ENCODE results near the gene CYB5D1. TPM values are rescaled to one million over a fixed set of nuclear protein-coding genes. Genes with fewer than 3 reads are reported as not detected.

Gene CYB5D1
- total RNA-seq, 1 donor from 2014 or later, result 21.1 TPM

- Mint-ChIP-seq H3K27me3 (ENCODE audit: low read depth, unreplicated experiment) (peaks cover 60% of the 10 kb centered on the region), H3K27ac (ENCODE audit: unreplicated experiment) (no peak overlapping the region)
These were observed 37.6 kb upstream of the CYB5D1 start for GRCh38 chr17:7820231-7820630.

GRCh38 chr17:7822126-7822525 lies 35.7 kb upstream of the CYB5D1 start:
- Mint-ChIP-seq H3K27ac (ENCODE audit: unreplicated experiment) (no peak overlapping the region), H3K4me3 (ENCODE audit: unreplicated experiment) (no peak overlapping the region), H3K9me3 (ENCODE audit: unreplicated experiment) (peaks cover 6% of the 10 kb centered on the region), H3K36me3 (ENCODE audit: low read depth, unreplicated experiment) (no peaks in the 10 kb centered on the region), H3K4me1 (ENCODE audit: low read depth, unreplicated experiment) (no peaks in the 10 kb centered on the region), H3K27me3 (ENCODE audit: low read depth, unreplicated experiment) (peaks cover 57% of the 10 kb centered on the region)
- H3K27ac ChIP-seq (ENCODE audit: low read depth, low read length), result no peak overlapping the region
- no peaks in the 10 kb centered on the region for H4K20me1 ChIP-seq (ENCODE audit: insufficient read depth, low read length)
- H3K79me2 ChIP-seq (ENCODE audit: insufficient read depth, low read length), result no peaks in the 10 kb centered on the region
- no peaks in the 10 kb centered on the region for H3K9me3 ChIP-seq (ENCODE audit: insufficient read depth, low read depth, low read length)
- TF ChIP-seq EZH2 (IDR thresholded peaks at IDR 0.05; ENCODE audit: insufficient read depth, low read length) (no peak), CTCF (IDR thresholded peaks at IDR 0.05; ENCODE audit: insufficient read depth, low read depth, low read length) (no peak)
- H3K36me3 ChIP-seq (ENCODE audit: insufficient read depth, low read length), result no peaks in the 10 kb centered on the region
- H3K27me3 ChIP-seq (ENCODE audit: insufficient read depth, low read length), result no peaks in the 10 kb centered on the region
- FAIRE-seq (no peak), DNase-seq (ENCODE audit: low read depth) (no peak)
- no peak overlapping the region for H2AFZ ChIP-seq (ENCODE audit: low read depth, low read length)
- H3K4me2 ChIP-seq (ENCODE audit: low read length), result no peak overlapping the region
- no peak overlapping the region for H3K4me3 ChIP-seq (ENCODE audit: insufficient read depth, low read depth, low read length)
- no peak overlapping the region for H3K9ac ChIP-seq (ENCODE audit: low read length)
- no peaks in the 10 kb centered on the region for H3K4me1 ChIP-seq (ENCODE audit: insufficient read depth, low read length)

More at GRCh38 chr17:7820231-7820630, 37.6 kb upstream of the CYB5D1 start:
- no peaks in the 10 kb centered on the region for H3K4me1 Mint-ChIP-seq (ENCODE audit: low read depth, unreplicated experiment)
- H3K4me3 Mint-ChIP-seq (ENCODE audit: unreplicated experiment), result no peak overlapping the region
- no peaks in the 10 kb centered on the region for H3K36me3 Mint-ChIP-seq (ENCODE audit: low read depth, unreplicated experiment)
- Histone ChIP-seq H3K27ac (ENCODE audit: low read depth, low read length) (no peak overlapping the region), H3K4me3 (ENCODE audit: insufficient read depth, low read depth, low read length) (no peak overlapping the region), H3K27me3 (ENCODE audit: insufficient read depth, low read length) (peaks cover 6% of the 10 kb centered on the region), H3K79me2 (ENCODE audit: insufficient read depth, low read length) (no peaks in the 10 kb centered on the region), H3K4me2 (ENCODE audit: low read length) (no peak overlapping the region), H3K9ac (ENCODE audit: low read length) (no peak overlapping the region), H4K20me1 (ENCODE audit: insufficient read depth, low read length) (no peaks in the 10 kb centered on the region), H2AFZ (ENCODE audit: low read depth, low read length) (no peak overlapping the region), H3K4me1 (ENCODE audit: insufficient read depth, low read length) (no peaks in the 10 kb centered on the region), H3K36me3 (ENCODE audit: insufficient read depth, low read length) (no peaks in the 10 kb centered on the region), H3K9me3 (ENCODE audit: insufficient read depth, low read depth, low read length) (no peaks in the 10 kb centered on the region)
- FAIRE-seq (no peak), DNase-seq (ENCODE audit: low read depth) (no peak)
- H3K9me3 Mint-ChIP-seq (ENCODE audit: unreplicated experiment), result peaks cover 8% of the 10 kb centered on the region
- TF ChIP-seq CTCF (IDR thresholded peaks at IDR 0.05; ENCODE audit: insufficient read depth, low read depth, low read length) (no peak), EZH2 (IDR thresholded peaks at IDR 0.05; ENCODE audit: insufficient read depth, low read length) (no peak)

GRCh38 chr17:7823581-7824001 lies 34.2 kb upstream of the CYB5D1 start:
- DNase-seq (ENCODE audit: low read depth), result no peak
- Mint-ChIP-seq H3K27me3 (ENCODE audit: low read depth, unreplicated experiment) (peaks cover 55% of the 10 kb centered on the region), H3K9me3 (ENCODE audit: unreplicated experiment) (peaks cover 6% of the 10 kb centered on the region), H3K27ac (ENCODE audit: unreplicated experiment) (no peak overlapping the region), H3K36me3 (ENCODE audit: low read depth, unreplicated experiment) (no peaks in the 10 kb centered on the region), H3K4me1 (ENCODE audit: low read depth, unreplicated experiment) (no peaks in the 10 kb centered on the region), H3K4me3 (ENCODE audit: unreplicated experiment) (no peak overlapping the region)
- Histone ChIP-seq H3K9ac (ENCODE audit: low read length) (no peak overlapping the region), H3K4me3 (ENCODE audit: insufficient read depth, low read depth, low read length) (no peak overlapping the region), H4K20me1 (ENCODE audit: insufficient read depth, low read length) (no peaks in the 10 kb centered on the region), H3K27me3 (ENCODE audit: insufficient read depth, low read length) (no peaks in the 10 kb centered on the region), H3K4me1 (ENCODE audit: insufficient read depth, low read length) (no peaks in the 10 kb centered on the region), H3K36me3 (ENCODE audit: insufficient read depth, low read length) (no peaks in the 10 kb centered on the region), H3K79me2 (ENCODE audit: insufficient read depth, low read length) (no peaks in the 10 kb centered on the region), H3K4me2 (ENCODE audit: low read length) (no peak overlapping the region), H3K27ac (ENCODE audit: low read depth, low read length) (no peak overlapping the region), H2AFZ (ENCODE audit: low read depth, low read length) (no peak overlapping the region), H3K9me3 (ENCODE audit: insufficient read depth, low read depth, low read length) (no peaks in the 10 kb centered on the region)
- FAIRE-seq, result no peak
- no peak for TF ChIP-seq CTCF (IDR thresholded peaks at IDR 0.05; ENCODE audit: insufficient read depth, low read depth, low read length)
- TF ChIP-seq EZH2 (IDR thresholded peaks at IDR 0.05; ENCODE audit: insufficient read depth, low read length), result no peak

Measured in astrocyte (in vitro differentiated cells and primary cell).